GM18519 (cell line): ENCODE measurements around the gene CD55.
"Not testable (repeated sequence)": the region's sequence is repeated elsewhere in the genome, so short reads cannot be mapped to it uniquely, and the experiment has no call there.

ENCODE experiments used
- ATAC-seq: cut with Tn5 transposase; IDR thresholded peaks from one replicate; pipeline ENCODE4 v1.9.1; 2021; ENCODE audit warnings: mild to moderate bottlenecking, moderate library complexity; ENCODE audit not compliant: unreplicated experiment, low FRiP score

Gene CD55

GRCh38 chr1:207304710-207305488 lies 16.6 kb upstream of the CD55 start:
- no peak for ATAC-seq

DNA sequence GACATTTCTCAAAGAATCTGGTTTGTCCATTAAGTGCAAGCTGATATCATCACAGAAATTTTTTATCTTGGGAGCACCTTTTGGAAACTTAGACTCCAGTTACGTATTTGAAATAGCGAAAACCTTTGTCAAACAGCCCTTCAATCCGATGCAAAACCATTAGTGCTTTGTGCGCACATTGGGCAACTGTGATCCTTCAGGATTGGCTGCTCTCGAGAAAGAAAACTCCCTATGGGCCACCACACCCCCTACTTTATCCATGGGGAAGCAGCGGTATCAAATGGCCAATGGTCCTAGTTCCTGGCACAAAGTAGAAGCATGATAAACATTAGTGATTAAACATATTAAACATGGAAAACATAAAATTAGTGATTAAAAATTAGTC lies 16.0 kb upstream of the CD55 start:
- ATAC-seq: no peak

DNA sequence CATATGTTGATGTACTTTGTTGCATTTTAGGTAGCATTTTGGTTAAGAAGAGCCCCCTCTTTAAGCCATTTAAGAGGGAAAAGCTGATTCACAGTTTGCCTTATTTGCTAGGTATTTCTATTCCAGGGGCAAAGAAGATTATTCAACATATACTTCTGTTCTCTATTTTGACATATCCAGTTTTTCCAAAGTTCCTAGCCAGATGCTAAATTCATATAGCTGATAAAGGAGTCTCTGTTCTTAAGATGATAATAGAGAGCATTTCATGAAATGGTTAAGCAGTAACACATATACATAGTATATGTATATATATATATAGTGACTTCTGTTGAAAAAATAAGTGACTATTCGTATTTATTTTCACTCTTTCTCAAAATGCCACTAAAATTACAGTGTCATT lies 15.5 kb upstream of the CD55 start:
- ATAC-seq: no peak

- no peak for ATAC-seq
Observed at GRCh38 chr1:207306603-207307002, 14.9 kb upstream of the CD55 start.

DNA sequence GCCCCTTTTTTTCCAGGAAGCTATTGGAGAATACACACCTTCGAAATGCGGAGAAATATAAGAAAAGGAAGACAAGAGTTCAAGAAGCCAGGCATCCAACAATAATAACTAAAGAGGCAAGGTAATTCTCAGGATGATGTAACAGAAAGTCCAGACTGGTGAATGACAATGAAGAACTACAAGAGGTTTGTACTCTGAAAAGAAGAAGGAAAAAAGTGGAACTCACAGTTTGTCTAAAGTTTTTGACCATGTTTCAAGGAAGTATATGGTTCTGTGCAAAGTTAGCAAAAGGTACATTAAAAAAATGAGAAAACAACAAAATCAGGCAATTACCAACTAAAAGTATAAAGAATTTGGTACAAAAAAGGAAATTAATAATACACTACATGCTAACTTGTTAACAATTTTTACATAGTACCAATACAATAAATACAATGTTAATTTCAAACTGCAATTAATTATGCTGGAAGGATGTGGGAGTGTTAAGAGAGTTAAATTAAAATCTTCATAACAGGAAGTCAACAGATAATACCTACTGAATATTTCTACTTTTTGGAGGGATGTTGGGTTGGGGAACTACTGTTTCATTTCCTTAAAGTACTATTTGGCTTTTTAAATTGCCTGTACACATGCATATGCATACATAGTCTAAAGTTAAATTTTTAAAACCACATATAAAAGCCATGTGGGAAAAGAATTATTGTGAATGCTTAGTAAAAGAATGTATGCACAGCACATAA lies 12.9 kb upstream of the CD55 start:
- no peak for ATAC-seq

GRCh38 chr1:207309745-207310273 lies 11.7 kb upstream of the CD55 start:
- ATAC-seq: no peak

GRCh38 chr1:207311888-207312603 lies 9.4 kb upstream of the CD55 start:
- ATAC-seq: no peak

DNA sequence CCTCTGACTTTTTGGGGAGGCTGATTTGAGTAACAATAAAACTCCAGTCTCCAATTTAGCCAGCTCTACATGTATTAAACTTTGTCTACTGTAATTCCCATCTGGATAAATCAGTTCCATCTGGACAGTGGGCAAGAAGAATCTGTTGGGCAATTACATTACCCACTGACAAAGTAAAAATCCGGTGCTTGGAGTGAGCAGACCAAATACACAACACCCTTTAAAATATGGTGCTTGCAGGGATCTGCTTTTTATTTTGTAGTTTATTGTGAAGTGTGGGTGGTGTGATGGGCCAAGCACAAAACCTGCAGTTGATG lies 8.9 kb upstream of the CD55 start:
- ATAC-seq: no peak

DNA sequence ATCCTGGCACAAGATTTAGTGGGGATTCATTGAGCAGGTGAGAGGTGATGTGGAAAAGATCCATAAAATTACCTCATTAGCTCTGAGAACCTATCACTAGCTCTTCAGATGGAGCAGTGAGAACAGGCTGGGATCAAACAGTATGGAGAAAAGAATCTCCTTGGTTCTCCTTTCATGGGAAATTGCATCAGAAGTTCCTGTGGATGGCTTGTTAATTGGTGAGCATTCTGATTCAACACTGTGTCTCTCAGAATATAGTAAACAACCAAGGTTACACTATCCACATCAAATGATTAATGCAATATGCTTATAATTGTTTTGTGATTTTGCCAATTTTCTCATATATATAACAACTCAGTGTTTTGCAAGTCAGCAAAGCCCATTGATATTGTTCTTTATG lies 8.3 kb upstream of the CD55 start:
- ATAC-seq: no peak

DNA sequence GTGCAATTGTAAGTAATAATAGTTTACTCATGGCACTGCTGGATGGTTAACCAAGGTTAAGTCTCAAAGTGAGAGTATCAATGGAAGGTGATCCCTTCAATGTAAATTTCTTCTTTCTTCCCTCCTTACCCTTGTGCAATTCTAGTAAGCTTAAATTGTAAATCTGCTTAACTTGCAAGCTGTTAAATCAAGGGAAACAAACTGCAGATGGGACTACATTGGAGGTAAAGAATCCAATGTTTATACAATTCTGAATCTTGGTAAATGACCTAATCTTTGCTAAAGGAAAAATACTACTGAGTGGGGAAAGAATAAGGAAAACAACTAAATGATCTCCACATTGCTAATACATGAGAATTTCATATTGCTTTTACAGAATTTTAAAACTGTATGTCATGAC lies 6.7 kb upstream of the CD55 start:
- no peak for ATAC-seq

- ATAC-seq: no peak
Observed at GRCh38 chr1:207315435-207315834, 6.0 kb upstream of the CD55 start.

DNA sequence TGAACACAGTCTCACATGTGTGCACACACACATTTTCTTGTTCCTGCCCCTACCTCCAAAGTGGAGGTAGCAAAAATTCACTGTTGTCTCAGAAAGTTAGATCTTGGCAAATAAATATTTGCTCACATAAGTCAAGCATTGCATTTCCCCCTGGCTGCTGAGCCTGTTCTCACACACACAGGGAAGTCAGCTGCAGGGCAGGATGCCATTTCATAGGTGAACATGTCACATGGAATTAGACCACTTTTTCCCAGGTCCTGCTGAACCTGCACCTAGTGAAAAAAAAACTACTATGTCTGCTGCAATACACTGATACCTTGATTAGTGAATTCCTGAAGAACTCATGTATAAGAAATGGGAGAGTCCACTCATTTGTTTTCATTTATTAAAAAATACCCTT lies 5.3 kb upstream of the CD55 start:
- ATAC-seq: no peak

GRCh38 chr1:207316622-207317391 lies 4.7 kb upstream of the CD55 start:
- no peak for ATAC-seq

DNA sequence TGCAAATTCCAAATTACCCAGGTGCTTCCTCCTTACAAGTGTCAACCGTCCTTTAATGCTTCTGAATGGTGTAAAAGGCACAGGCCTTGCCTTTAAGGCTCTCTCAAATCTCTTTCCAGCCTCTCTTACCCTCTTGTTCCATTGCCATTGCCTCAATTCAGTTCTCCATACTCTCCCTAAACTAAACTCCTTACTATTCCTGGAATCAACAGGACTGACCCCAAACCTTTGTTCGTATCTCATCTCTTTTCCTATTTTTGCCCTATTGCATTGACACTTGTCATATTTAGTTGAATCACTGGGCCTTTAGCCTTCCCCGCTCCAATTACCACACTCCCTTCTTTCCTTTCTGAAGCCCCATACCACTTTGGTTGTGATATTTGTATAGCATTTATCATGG lies 3.9 kb upstream of the CD55 start:
- no peak for ATAC-seq

GRCh38 chr1:207318072-207318619 lies 3.3 kb upstream of the CD55 start:
- no peak for ATAC-seq

DNA sequence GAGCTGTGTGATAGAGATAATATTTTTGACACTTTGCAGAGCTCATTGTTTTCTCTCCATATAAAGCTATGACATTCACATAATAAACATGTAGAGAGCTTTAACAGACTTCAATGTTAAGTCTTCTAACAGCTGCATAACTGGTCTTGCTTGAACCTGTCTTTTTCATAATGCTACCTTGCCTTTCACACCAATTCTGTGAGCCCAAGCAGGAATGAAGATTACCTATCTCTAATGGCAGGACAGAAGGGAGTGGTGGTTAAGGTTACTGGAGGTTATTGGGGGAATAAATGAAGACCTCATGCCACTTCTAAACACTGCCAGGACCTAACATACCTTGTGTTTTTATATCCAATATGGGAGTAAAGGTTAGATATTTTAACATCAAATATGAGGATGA lies 2.3 kb upstream of the CD55 start:
- no peak for ATAC-seq

- ATAC-seq: not testable (repeated sequence)
Observed at GRCh38 chr1:207320105-207320504, 1.4 kb upstream of the CD55 start.

DNA sequence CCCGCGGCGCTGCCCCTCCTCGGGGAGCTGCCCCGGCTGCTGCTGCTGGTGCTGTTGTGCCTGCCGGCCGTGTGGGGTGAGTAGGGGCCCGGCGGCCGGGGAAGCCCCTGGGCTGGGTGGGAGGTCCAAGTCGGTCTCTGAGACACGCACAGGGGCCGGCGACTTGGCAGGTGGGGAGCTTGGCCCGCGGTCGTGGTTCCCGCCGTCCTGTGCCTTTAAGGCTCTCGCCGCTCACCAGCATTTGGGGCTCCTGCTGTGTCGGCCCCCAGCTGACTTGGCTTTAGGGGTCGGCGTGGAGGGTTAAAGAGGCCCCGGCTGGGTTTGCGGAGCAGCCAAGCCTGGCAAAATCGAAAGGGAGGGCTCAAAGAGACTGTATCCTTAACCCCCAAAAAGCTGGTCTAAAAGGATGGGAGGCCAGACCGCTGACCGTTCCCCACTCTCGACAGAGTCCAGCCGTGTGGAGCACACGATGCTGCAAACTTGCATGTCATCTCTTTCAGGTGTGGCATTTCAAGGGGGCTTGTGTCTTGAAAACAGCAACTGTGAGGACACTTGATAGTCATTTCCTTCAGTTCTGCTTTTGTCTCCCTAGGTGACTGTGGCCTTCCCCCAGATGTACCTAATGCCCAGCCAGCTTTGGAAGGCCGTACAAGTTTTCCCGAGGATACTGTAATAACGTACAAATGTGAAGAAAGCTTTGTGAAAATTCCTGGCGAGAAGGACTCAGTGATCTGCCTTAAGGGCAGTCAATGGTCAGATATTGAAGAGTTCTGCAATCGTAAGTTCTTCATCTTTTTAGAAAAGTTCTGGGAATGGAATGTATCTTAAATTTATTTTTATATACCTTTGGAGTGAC lies 540 bp downstream of the CD55 start:
- ATAC-seq: no peak

GRCh38 chr1:207323425-207324225 lies 2.1 kb downstream of the CD55 start:
- no peak for ATAC-seq
